Epidermal melanocyte (primary cell): Measurements from ENCODE around the gene SUPT4H1.
A peak's percentile ranks its signal among the peaks of the same experiment; 100 is the strongest.
"Not testable (repeated sequence)": the region's sequence is repeated elsewhere in the genome, so short reads cannot be mapped to it uniquely, and the experiment has no call there.

Experiments used
- DNase-seq: peaks from one replicate; pipeline ENCODE4 v3.0.0; 2011; ENCODE audit warnings: low spot score; ENCODE audit not compliant: insufficient read length

SUPT4H1 gene

GRCh38 chr17:58341861-58342475 lies 10.0 kb downstream of the SUPT4H1 start:
- no peak for DNase-seq

- DNase-seq = not testable (repeated sequence)
Observed at GRCh38 chr17:58341136-58341860, 10.7 kb downstream of the SUPT4H1 start.

GRCh38 chr17:58340405-58340876 lies 11.6 kb downstream of the SUPT4H1 start:
- DNase-seq = no peak

DNA sequence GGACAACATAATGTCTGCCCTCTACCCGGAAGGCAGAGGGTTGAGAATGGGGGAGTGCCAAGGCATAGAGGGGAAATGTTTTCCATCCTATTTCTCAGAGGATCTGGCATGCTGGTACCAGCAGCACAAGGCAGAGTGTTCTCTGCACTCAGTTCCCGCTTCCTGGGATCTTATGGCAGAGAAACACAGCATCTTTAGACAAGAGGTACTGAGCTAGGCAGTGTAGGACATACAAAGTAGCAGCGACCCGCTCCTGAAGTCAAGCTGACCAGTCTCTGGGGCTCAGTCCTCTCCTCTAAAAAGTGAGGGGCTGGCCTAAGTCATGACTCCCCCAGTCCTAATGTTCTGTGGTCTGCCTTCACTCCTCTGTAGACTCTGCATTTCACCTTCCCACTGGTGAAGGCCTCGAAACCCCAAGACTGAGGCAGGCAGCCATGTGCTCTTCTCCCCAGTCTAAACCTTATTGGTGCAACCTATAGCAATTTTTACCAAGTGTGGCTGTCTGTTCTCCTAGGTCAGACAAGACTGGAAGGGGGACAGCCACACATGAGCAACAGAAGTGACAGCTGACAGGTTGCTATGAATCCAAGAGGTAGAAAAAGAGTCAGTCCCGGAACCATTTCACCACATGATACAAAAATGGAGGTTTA lies 12.1 kb downstream of the SUPT4H1 start:
- DNase-seq = no peak

DNA sequence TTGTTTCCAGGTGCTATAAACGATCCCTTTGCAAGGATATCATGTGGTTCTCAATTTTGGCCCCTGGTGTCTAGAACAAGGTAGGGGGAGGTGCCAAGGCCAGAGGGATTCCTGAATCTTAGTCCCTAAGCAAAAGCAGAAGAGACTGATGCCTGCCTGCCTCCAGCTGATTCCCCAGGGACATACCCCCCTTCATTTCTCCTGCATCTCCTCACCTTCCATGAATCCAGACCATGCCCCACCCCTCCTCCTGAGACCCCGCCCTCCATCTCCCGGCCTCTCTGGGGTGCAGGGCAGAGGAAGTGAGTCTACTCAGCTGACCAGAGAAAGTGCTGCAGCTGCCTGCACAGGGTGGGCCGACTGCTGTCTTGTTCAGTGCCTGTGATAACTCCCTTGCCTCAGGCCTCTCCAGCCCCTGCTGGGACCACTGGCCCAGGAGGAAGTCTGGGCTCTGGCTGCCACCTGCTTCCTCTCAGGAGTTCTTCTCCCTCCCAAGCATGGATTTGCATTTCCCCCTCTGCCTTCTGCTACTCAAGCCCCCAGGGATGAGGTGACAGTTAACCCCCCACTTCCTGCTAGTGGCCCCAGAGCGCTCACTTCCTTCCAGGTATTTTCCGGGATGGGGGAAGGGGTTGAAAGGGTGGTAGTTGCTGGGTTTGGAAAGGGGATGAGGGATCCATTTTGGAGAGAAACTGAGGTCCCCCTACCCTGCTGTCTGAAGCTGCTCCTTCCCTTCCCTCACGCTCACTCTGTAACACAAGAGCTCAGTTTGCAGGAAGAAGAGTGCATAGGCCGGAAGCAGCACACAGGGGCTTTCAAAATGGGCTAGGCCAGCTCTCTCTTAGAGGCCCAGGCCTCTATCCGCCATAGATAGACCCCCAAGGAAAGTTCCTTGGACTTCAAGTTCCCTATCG lies 12.9 kb downstream of the SUPT4H1 start:
- DNase-seq = peak; percentile 13

DNA sequence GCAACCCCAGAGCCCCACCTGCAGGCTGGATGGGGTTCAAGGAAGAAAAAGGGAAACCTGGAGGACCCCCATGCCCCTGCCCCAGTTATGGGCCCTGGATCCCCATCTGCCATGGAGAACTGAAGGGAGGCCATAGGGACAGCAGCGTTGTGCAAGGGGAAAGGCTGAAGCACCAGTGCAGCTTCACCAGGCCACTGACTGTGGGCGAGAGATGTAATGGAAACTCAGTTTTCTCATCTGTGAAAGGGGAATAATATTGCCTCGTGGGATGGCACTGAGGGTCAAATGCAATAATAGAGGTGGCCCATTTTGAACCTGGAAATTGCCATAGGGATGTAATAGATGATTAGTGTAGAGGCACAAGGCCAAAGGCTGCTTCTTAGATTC lies 13.6 kb downstream of the SUPT4H1 start:
- DNase-seq = peak; percentile 7

- peak; percentile 14 for DNase-seq
Observed at GRCh38 chr17:58337600-58338453, 14.2 kb downstream of the SUPT4H1 start.

- peak; percentile 13 for DNase-seq
Observed at GRCh38 chr17:58337210-58337599, 14.8 kb downstream of the SUPT4H1 start.

GRCh38 chr17:58336456-58337209 lies 15.4 kb downstream of the SUPT4H1 start:
- DNase-seq = peak; percentile 16

GRCh38 chr17:58335779-58336455 lies 16.1 kb downstream of the SUPT4H1 start:
- DNase-seq = no peak

DNA sequence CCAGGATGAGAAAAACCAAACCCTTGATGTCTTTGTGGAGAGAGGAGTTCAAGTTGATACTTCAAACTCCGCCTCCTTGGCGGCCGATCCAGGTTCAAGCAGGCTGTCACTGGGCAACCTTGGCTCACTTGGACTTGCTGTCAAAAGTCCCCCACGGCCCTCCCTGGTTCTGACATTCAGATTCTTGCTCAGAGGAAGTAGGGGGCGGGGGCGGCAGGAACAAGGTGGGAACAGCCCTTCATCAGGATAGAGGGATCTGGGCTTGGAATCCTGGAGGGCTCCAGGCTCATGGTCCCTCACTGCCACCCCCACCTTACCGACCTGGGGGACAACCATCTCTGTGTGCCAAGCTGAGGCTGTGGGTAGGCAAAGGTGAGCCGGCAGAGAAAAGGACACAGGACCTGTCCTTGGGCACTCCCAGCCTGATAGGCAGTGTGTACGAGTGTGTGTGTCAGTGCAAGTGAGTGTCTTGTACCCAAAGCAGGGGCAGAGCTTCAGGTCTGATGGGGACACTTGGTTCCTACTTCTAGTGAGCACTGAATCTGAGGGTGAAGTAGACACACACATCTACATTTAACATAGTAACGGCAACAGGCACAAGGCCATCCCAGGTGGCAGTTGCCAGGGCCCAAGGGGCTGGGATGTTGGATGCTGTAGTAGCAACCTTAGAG lies 16.8 kb downstream of the SUPT4H1 start:
- no peak for DNase-seq

DNA sequence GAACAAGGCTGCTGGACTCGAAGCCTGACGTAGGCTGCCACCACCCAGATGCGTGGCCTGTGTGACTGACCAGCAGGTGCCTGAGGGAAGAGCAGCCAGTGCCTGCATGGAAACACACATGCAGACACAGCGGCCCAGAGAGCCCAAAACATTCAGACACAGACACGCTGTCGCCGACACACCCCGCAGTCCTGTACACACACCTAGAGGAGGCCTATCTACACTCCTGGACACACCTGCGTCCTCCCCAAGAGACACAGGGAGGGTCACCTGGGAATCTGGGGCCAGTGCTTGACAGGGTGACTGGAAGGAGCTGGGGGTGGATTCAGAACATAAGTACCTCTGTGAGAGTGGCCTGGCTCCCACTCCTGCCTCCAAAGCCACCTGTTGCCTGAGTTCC lies 17.3 kb downstream of the SUPT4H1 start:
- no peak for DNase-seq

DNA sequence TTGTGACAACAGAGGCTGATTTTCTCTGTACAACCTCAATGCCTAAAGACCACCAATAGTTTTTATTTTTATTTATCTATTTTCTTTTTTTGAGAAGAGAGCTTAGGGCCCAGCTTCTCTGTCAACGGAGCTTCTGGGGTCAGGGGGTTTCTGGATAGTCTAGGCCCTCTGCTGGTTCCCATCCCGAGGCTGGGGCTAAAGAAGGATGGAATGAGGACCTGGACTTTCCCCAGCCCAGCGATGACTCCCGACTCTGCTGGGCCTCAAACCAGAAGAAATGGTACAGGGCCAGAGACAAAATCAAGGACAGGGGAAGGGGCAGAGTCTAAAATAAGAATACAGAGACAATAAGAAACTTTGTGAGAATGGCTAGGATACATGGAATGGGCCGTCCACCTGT lies 17.7 kb downstream of the SUPT4H1 start:
- no peak for DNase-seq

DNA sequence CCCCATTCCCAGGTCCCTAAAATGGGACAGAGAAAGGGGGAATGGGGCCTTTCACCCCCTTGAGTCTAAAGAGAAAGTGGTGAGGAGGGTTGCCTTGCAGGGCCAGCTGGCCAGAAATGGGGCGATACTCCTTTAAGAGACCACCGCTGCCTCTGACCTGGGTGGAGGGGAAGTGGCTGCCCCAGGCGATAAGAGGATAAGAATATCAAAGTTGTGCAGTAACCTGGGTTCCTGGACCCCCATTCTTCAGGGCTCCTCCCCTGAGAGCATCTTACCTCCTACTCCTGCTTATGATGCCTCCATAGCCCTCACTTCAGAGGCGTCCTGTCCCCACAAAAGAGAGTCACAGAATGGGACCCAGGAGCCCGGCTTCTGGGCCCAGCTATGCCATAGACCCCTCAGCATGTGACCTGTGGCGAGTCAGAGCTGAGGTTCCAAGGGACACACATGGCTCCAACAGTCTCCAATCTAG lies 18.2 kb downstream of the SUPT4H1 start:
- no peak for DNase-seq

- DNase-seq = no peak
Observed at GRCh38 chr17:58332778-58333735, 18.9 kb downstream of the SUPT4H1 start.

DNA sequence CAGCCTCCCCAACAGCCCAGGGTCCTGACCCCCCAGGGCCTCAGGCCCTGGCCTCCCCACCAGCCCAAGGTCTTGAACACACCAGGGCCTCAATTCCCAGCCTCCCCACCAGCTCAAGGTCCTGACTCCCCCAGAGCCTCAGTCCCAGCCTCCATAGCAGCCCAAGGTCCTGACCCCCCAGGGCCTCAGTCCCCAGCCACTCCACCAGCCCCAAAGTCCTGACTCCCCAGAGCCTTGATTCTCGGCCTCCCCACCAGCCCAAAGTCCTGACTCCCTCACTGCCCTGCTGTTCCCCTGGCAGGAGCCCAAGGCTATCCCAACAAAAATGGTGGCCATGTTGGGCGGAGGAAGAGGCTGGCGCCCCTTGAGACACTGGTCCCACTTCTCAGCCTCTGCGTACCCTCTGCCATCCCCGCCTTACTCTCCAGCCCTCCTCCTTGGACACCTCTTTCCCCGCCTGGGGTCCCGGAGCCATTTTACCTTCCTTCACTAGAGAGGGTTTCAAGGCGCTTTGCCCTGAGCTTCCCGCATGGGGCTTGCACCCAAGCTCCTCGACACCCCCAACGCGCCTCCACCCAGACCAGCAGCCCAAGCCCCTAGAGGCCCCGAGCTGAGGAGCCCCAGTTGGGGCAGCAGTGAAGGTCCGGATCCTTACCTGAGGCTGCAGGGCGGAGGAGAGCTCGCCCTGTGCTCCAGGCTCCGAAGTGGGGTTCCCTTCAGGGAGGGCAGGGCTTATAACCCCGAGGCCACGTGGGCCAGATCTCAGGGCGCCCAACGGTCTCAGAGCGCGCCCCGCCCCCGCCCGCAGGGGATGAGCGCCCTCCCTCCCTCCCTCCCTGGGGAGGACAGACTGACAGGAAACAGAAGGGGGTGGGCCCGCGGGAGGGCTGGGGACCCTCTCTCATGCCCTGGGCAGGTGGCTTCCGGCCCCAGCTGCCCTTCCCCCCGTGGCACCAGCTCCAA lies 19.9 kb downstream of the SUPT4H1 start:
- no peak for DNase-seq
